ENCODE data around the gene FBXW4.

DNA sequence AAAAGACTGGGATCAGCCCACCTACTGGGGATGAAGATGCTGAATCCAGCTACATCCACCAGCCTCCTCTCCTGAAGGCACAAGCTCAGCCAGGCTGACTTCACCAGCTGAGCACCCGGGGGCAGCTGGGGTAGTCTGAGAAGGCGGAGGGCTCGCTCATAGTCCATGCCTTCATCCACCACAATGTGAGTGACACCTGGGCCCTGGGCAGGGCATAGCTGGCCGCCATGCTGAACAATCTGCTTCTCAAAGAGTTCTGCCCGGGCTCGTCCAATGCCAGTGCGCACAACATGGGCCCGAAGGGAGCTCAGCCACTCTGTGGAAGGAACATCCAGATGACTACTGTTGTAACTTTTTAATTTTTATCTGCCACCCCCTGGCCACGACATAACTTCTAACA, 109.1 kb downstream of the FBXW4 start:
- TF ChIP-seq, protein P1, sequence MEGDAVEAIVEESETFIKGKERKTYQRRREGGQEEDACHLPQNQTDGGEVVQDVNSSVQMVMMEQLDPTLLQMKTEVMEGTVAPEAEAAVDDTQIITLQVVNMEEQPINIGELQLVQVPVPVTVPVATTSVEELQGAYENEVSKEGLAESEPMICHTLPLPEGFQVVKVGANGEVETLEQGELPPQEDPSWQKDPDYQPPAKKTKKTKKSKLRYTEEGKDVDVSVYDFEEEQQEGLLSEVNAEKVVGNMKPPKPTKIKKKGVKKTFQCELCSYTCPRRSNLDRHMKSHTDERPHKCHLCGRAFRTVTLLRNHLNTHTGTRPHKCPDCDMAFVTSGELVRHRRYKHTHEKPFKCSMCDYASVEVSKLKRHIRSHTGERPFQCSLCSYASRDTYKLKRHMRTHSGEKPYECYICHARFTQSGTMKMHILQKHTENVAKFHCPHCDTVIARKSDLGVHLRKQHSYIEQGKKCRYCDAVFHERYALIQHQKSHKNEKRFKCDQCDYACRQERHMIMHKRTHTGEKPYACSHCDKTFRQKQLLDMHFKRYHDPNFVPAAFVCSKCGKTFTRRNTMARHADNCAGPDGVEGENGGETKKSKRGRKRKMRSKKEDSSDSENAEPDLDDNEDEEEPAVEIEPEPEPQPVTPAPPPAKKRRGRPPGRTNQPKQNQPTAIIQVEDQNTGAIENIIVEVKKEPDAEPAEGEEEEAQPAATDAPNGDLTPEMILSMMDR (IDR thresholded peaks at IDR 0.05; ENCODE audit: poor library complexity, severe bottlenecking) = no peak
- TF ChIP-seq POLR2AphosphoS5 (IDR thresholded peaks at IDR 0.05) (no peak), TAF1 (IDR thresholded peaks at IDR 0.05; ENCODE audit: low read depth) (no peak), EP300 (conservative IDR thresholded peaks at IDR 0.05; ENCODE audit: poor library complexity, severe bottlenecking) (no peak)
- TF ChIP-seq, protein P2, sequence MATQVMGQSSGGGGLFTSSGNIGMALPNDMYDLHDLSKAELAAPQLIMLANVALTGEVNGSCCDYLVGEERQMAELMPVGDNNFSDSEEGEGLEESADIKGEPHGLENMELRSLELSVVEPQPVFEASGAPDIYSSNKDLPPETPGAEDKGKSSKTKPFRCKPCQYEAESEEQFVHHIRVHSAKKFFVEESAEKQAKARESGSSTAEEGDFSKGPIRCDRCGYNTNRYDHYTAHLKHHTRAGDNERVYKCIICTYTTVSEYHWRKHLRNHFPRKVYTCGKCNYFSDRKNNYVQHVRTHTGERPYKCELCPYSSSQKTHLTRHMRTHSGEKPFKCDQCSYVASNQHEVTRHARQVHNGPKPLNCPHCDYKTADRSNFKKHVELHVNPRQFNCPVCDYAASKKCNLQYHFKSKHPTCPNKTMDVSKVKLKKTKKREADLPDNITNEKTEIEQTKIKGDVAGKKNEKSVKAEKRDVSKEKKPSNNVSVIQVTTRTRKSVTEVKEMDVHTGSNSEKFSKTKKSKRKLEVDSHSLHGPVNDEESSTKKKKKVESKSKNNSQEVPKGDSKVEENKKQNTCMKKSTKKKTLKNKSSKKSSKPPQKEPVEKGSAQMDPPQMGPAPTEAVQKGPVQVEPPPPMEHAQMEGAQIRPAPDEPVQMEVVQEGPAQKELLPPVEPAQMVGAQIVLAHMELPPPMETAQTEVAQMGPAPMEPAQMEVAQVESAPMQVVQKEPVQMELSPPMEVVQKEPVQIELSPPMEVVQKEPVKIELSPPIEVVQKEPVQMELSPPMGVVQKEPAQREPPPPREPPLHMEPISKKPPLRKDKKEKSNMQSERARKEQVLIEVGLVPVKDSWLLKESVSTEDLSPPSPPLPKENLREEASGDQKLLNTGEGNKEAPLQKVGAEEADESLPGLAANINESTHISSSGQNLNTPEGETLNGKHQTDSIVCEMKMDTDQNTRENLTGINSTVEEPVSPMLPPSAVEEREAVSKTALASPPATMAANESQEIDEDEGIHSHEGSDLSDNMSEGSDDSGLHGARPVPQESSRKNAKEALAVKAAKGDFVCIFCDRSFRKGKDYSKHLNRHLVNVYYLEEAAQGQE (IDR thresholded peaks at IDR 0.05; ENCODE audit: borderline replicate concordance) = no peak
